ENCODE data around the gene FAM177B. TPM values are rescaled to one million over a fixed set of nuclear protein-coding genes. Genes with fewer than 3 reads are reported as not detected.

FAM177B gene
- total and polyA plus RNA-seq, 2 experiments from 2014 or later, result not detected

GRCh38 chr1:222772996-222773379 lies 36.0 kb downstream of the FAM177B start:
- peaks cover 15% of the 10 kb centered on the region; the same call in 2 of the 3 replicates for H3K36me3 Mint-ChIP-seq (ENCODE audit: low read depth)
- ATAC-seq, result no peak

More at GRCh38 chr1:222772996-222773379, 36.0 kb downstream of the FAM177B start:
- peak overlapping the region; percentile 5; the same call in 1 of the 2 replicates for H2AFZ ChIP-seq
- peaks cover 24% of the 10 kb centered on the region for H3K9me3 Mint-ChIP-seq
- no peaks in the 10 kb centered on the region for H4K20me1 ChIP-seq (replicated peaks; ENCODE audit: insufficient read depth)
- no peaks in the 10 kb centered on the region for H3K27me3 ChIP-seq (ENCODE audit: insufficient read depth)
- H3K27ac Mint-ChIP-seq, result no peak overlapping the region
- peaks cover 3% of the 10 kb centered on the region for H3K27me3 Mint-ChIP-seq (ENCODE audit: insufficient read depth, low read depth, poor library complexity)
- no peaks in the 10 kb centered on the region for H3K4me1 Mint-ChIP-seq
- TF ChIP-seq NANOG (IDR thresholded peaks at IDR 0.05; ENCODE audit: borderline replicate concordance), result no peak
- TF ChIP-seq STAT1 (IDR thresholded peaks at IDR 0.05; ENCODE audit: unreplicated experiment), result no peak
- TF ChIP-seq ZNF331 (CRISPR knock-in tag; IDR thresholded peaks at IDR 0.05; ENCODE audit: low read depth), result no peak
- TF ChIP-seq EZH2phosphoT487 (IDR thresholded peaks at IDR 0.05; ENCODE audit: unreplicated experiment), result no peak
- no peak for TF ChIP-seq CREB1 (CRISPR knock-in tag; IDR thresholded peaks at IDR 0.05; ENCODE audit: low read depth)
- TF ChIP-seq, protein P1, sequence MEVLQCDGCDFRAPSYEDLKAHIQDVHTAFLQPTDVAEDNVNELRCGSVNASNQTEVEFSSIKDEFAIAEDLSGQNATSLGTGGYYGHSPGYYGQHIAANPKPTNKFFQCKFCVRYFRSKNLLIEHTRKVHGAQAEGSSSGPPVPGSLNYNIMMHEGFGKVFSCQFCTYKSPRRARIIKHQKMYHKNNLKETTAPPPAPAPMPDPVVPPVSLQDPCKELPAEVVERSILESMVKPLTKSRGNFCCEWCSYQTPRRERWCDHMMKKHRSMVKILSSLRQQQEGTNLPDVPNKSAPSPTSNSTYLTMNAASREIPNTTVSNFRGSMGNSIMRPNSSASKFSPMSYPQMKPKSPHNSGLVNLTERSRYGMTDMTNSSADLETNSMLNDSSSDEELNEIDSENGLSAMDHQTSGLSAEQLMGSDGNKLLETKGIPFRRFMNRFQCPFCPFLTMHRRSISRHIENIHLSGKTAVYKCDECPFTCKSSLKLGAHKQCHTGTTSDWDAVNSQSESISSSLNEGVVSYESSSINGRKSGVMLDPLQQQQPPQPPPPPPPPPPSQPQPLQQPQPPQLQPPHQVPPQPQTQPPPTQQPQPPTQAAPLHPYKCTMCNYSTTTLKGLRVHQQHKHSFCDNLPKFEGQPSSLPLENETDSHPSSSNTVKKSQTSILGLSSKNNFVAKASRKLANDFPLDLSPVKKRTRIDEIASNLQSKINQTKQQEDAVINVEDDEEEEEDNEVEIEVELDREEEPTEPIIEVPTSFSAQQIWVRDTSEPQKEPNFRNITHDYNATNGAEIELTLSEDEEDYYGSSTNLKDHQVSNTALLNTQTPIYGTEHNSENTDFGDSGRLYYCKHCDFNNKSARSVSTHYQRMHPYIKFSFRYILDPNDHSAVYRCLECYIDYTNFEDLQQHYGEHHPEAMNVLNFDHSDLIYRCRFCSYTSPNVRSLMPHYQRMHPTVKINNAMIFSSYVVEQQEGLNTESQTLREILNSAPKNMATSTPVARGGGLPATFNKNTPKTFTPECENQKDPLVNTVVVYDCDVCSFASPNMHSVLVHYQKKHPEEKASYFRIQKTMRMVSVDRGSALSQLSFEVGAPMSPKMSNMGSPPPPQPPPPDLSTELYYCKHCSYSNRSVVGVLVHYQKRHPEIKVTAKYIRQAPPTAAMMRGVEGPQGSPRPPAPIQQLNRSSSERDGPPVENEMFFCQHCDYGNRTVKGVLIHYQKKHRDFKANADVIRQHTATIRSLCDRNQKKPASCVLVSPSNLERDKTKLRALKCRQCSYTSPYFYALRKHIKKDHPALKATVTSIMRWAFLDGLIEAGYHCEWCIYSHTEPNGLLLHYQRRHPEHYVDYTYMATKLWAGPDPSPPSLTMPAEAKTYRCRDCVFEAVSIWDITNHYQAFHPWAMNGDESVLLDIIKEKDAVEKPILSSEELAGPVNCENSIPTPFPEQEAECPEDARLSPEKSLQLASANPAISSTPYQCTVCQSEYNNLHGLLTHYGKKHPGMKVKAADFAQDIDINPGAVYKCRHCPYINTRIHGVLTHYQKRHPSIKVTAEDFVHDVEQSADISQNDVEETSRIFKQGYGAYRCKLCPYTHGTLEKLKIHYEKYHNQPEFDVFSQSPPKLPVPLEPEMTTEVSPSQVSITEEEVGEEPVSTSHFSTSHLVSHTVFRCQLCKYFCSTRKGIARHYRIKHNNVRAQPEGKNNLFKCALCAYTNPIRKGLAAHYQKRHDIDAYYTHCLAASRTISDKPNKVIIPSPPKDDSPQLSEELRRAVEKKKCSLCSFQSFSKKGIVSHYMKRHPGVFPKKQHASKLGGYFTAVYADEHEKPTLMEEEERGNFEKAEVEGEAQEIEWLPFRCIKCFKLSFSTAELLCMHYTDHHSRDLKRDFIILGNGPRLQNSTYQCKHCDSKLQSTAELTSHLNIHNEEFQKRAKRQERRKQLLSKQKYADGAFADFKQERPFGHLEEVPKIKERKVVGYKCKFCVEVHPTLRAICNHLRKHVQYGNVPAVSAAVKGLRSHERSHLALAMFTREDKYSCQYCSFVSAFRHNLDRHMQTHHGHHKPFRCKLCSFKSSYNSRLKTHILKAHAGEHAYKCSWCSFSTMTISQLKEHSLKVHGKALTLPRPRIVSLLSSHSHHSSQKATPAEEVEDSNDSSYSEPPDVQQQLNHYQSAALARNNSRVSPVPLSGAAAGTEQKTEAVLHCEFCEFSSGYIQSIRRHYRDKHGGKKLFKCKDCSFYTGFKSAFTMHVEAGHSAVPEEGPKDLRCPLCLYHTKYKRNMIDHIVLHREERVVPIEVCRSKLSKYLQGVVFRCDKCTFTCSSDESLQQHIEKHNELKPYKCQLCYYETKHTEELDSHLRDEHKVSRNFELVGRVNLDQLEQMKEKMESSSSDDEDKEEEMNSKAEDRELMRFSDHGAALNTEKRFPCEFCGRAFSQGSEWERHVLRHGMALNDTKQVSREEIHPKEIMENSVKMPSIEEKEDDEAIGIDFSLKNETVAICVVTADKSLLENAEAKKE (CRISPR knock-in tag; IDR thresholded peaks at IDR 0.05), result no peak
- no peak for TF ChIP-seq EZH2 (IDR thresholded peaks at IDR 0.05; ENCODE audit: low read depth, unreplicated experiment)
- TF ChIP-seq POLR2AphosphoS5 (IDR thresholded peaks at IDR 0.05; ENCODE audit: low read depth), result no peak
- no peak for TF ChIP-seq REST (IDR thresholded peaks at IDR 0.05; ENCODE audit: unreplicated experiment)
- no peak for TF ChIP-seq JUNB (IDR thresholded peaks at IDR 0.05; ENCODE audit: unreplicated experiment)
- no peak for TF ChIP-seq ZNF114 (CRISPR knock-in tag; IDR thresholded peaks at IDR 0.05)
- TF ChIP-seq CTCF (conservative IDR thresholded peaks at IDR 0.05; ENCODE audit: low read depth in 2 of 2), result no peak
- TF ChIP-seq, protein P2, sequence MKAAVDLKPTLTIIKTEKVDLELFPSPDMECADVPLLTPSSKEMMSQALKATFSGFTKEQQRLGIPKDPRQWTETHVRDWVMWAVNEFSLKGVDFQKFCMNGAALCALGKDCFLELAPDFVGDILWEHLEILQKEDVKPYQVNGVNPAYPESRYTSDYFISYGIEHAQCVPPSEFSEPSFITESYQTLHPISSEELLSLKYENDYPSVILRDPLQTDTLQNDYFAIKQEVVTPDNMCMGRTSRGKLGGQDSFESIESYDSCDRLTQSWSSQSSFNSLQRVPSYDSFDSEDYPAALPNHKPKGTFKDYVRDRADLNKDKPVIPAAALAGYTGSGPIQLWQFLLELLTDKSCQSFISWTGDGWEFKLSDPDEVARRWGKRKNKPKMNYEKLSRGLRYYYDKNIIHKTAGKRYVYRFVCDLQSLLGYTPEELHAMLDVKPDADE (IDR thresholded peaks at IDR 0.05), result no peak
- H3F3A ChIP-seq (replicated peaks; ENCODE audit: low read depth), result no peaks in the 10 kb centered on the region
- peaks cover 4% of the 10 kb centered on the region; the same call in 1 of the 2 replicates for H3K36me3 ChIP-seq (ENCODE audit: insufficient read depth)
- peaks cover 2% of the 10 kb centered on the region; the same call in 1 of the 2 replicates for H3K9me2 ChIP-seq (ENCODE audit: insufficient read depth)
- DNase-seq (ENCODE audit: low spot score), result no peak
- no peak overlapping the region for H3K4me2 ChIP-seq
- no peak overlapping the region for H3K4me3 ChIP-seq
- no peaks in the 10 kb centered on the region for H3K79me2 ChIP-seq (replicated peaks; ENCODE audit: insufficient read depth)
- H3K4me3 Mint-ChIP-seq, result no peak overlapping the region
- no peak overlapping the region for H3K27ac ChIP-seq (ENCODE audit: low read depth)
- H3K4me1 ChIP-seq (ENCODE audit: insufficient read depth), result no peaks in the 10 kb centered on the region

Data from GM23338 (cell line).